SHP77 treated with DMSO at 0.1 percent for 48 hours (cell line): Measurements from ENCODE around the gene OR2L8.

Experiments used
- DNase-seq: peaks from one replicate; lab custom pipeline; 2025; lab: John Stamatoyannopoulos, UW

OR2L8 gene

DNA sequence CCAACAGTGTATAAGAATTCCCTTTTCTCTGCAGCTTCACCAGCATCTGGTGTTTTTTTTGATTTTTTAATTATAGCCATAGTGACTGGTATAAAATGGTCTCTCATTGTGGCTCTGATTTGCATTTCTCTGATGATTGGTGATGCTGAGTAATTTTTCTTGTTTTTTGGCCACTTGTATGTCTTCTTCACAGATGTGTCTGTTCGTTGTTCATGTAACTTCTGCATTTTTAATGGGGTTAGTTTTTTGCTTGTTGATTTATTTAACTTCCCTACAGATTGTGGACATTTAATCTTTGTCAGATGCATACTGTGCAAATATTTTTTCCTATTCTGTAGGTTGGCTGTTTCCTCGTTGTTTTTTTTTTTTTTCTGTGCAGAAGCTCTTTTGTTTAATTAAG is 44.3 kb downstream of the OR2L8 start:
- DNase-seq = no peak

GRCh38 chr1:247998811-247999210 is 50.2 kb downstream of the OR2L8 start:
- no peak for DNase-seq
